ENCODE results near the gene PRELID3B. TPM values are rescaled to one million over a fixed set of nuclear protein-coding genes. Genes with fewer than 3 reads are reported as not detected.

PRELID3B gene
- total and polyA plus RNA-seq, 10 of the 15 experiments (the other 5 are each of a cell fraction or from before 2014, with no cell fraction given), result 72.5 to 151 (median 124) TPM

GRCh38 chr20:59033093-59033492 is 9.5 kb downstream of the PRELID3B start:
- ATAC-seq, result no peak
- H2AFZ ChIP-seq (ENCODE audit: control insufficient read depth, low read depth, low read length), result no peak overlapping the region
- BruUV-seq (replicated peaks), result no TSS peak
- RAD21 ChIA-PET (ENCODE audit: unreplicated experiment), result interaction anchor here (1.7 to 2.5 kb wide), 5 partner anchors 15 to 126 kb away, joined by 4 to 19 read pairs (median 11); partner anchors contain the start of gene NELFCD
- no peaks in the 10 kb centered on the region for H4K20me1 ChIP-seq (ENCODE audit: control insufficient read depth, insufficient read depth)
- CTCF ChIA-PET, result interaction anchor here (0.9 to 1.2 kb wide), 3 partner anchors 9 to 163 kb away, joined by 3 to 4 read pairs (median 3); partner anchors contain the start of gene PRELID3B
- H3K9ac ChIP-seq (ENCODE audit: control insufficient read depth, insufficient read depth, low read length), result peak overlapping the region; percentile 63
- no peaks in the 10 kb centered on the region for H3K9me3 ChIP-seq (replicated peaks; ENCODE audit: control insufficient read depth, insufficient read depth, low read length)
- 100% methylated on average over 1 of the region's 1 CpG for WGBS (ENCODE audit: insufficient coverage, insufficient replicate concordance, low lambda C conversion rate, missing lambda C conversion rate)
- SMC1A ChIA-PET (ENCODE audit: uncharacterized antibody, unreplicated experiment), result interaction anchor here (1.3 to 1.5 kb wide), 2 partner anchors 9 to 49 kb away, joined by 5 to 8 read pairs; no protein-coding TSS in a partner anchor
- in situ Hi-C loops (cut with MboI) (no loop called here), intact Hi-C loops (cut with micrococcal nuclease; ENCODE audit: unreplicated experiment) (loop anchor here (2.0 to 10.0 kb wide), 4 partner anchors 48 to 378 kb away; partner anchors contain the start of genes NELFCD and STX16)
- POLR2A ChIA-PET, result interaction anchor here (0.6 to 6.0 kb wide), 4 partner anchors 9 to 126 kb away, joined by 3 to 40 read pairs (median 12); partner anchors contain the start of gene PRELID3B
- no peaks in the 10 kb centered on the region for H3K27me3 ChIP-seq (replicated peaks in 1 of 2; ENCODE audit: control insufficient read depth in 2 of 2, insufficient read depth in 2 of 2, low read length in 1 of 2)
- no peak overlapping the region; the same call in 1 of the 2 replicates for H3K27ac ChIP-seq (ENCODE audit: control insufficient read depth, insufficient read depth)
- H3K79me2 ChIP-seq (ENCODE audit: control insufficient read depth, insufficient read depth, low read length), result peaks cover 60% of the 10 kb centered on the region
- no peak for DNase-seq (ENCODE audit: low read depth, low spot score)
- H3K4me3 ChIP-seq, result peak overlapping the region; percentile 73; the same call in 1 of the 2 replicates
- peak overlapping the region; percentile 86 for H3K4me2 ChIP-seq (ENCODE audit: control insufficient read depth, insufficient read depth)
- no peaks in the 10 kb centered on the region; the same call in 1 of the 2 replicates for H3K4me1 ChIP-seq (ENCODE audit: control insufficient read depth, insufficient read depth, low read length)
- no peak for FAIRE-seq
- peaks cover 10 to 25% of the 10 kb centered on the region in 2 experiments for H3K36me3 ChIP-seq (ENCODE audit: control insufficient read depth in 2 of 2, insufficient read depth in 2 of 2, low read length in 1 of 2)
- no peak for TF ChIP-seq EZH2 (IDR thresholded peaks at IDR 0.05; ENCODE audit: borderline replicate concordance, control insufficient read depth, low read depth, low read length)
- no peak for TF ChIP-seq E2F8 (IDR thresholded peaks at IDR 0.05; ENCODE audit: low read depth, partially characterized antibody)
- TF ChIP-seq, protein P1, sequence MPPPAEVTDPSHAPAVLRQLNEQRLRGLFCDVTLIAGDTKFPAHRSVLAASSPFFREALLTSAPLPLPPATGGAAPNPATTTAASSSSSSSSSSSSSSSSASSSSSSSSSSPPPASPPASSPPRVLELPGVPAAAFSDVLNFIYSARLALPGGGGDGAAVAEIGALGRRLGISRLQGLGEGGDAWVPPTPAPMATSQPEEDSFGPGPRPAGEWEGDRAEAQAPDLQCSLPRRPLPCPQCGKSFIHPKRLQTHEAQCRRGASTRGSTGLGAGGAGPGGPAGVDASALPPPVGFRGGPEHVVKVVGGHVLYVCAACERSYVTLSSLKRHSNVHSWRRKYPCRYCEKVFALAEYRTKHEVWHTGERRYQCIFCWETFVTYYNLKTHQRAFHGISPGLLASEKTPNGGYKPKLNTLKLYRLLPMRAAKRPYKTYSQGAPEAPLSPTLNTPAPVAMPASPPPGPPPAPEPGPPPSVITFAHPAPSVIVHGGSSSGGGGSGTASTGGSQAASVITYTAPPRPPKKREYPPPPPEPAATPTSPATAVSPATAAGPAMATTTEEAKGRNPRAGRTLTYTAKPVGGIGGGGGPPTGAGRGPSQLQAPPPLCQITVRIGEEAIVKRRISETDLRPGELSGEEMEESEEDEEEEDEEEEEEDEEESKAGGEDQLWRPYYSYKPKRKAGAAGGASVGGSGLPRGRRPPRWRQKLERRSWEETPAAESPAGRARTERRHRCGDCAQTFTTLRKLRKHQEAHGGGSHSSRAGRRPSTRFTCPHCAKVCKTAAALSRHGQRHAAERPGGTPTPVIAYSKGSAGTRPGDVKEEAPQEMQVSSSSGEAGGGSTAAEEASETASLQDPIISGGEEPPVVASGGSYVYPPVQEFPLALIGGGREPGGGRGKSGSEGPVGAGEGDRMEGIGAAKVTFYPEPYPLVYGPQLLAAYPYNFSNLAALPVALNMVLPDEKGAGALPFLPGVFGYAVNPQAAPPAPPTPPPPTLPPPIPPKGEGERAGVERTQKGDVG (CRISPR knock-in tag; IDR thresholded peaks at IDR 0.05), result no peak
- no peak for TF ChIP-seq POLR2A (IDR thresholded peaks at IDR 0.05; ENCODE audit: low read depth, low read length)
- TF ChIP-seq WRNIP1 (IDR thresholded peaks at IDR 0.05; ENCODE audit: borderline replicate concordance, low read depth, low read length), result no peak
- TF ChIP-seq IKZF2 (IDR thresholded peaks at IDR 0.05), result no peak
- no peak for TF ChIP-seq TCF12 (IDR thresholded peaks at IDR 0.05; ENCODE audit: low read depth, low read length)
- TF ChIP-seq, protein P2, sequence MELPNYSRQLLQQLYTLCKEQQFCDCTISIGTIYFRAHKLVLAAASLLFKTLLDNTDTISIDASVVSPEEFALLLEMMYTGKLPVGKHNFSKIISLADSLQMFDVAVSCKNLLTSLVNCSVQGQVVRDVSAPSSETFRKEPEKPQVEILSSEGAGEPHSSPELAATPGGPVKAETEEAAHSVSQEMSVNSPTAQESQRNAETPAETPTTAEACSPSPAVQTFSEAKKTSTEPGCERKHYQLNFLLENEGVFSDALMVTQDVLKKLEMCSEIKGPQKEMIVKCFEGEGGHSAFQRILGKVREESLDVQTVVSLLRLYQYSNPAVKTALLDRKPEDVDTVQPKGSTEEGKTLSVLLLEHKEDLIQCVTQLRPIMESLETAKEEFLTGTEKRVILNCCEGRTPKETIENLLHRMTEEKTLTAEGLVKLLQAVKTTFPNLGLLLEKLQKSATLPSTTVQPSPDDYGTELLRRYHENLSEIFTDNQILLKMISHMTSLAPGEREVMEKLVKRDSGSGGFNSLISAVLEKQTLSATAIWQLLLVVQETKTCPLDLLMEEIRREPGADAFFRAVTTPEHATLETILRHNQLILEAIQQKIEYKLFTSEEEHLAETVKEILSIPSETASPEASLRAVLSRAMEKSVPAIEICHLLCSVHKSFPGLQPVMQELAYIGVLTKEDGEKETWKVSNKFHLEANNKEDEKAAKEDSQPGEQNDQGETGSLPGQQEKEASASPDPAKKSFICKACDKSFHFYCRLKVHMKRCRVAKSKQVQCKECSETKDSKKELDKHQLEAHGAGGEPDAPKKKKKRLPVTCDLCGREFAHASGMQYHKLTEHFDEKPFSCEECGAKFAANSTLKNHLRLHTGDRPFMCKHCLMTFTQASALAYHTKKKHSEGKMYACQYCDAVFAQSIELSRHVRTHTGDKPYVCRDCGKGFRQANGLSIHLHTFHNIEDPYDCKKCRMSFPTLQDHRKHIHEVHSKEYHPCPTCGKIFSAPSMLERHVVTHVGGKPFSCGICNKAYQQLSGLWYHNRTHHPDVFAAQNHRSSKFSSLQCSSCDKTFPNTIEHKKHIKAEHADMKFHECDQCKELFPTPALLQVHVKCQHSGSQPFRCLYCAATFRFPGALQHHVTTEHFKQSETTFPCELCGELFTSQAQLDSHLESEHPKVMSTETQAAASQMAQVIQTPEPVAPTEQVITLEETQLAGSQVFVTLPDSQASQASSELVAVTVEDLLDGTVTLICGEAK (IDR thresholded peaks at IDR 0.05; ENCODE audit: borderline replicate concordance), result no peak
- TF ChIP-seq DPF2 (IDR thresholded peaks at IDR 0.05), result no peak
- no peak for TF ChIP-seq SUPT20H (IDR thresholded peaks at IDR 0.05; ENCODE audit: borderline replicate concordance, control insufficient read depth, low read depth, low read length)
- TF ChIP-seq NR2C1 (IDR thresholded peaks at IDR 0.05), result no peak
- no peak for TF ChIP-seq BCL11A (IDR thresholded peaks at IDR 0.05; ENCODE audit: low read depth, low read length)
- no peak for TF ChIP-seq TCF7 (IDR thresholded peaks at IDR 0.05; ENCODE audit: borderline replicate concordance)
- TF ChIP-seq SREBF2 (IDR thresholded peaks at IDR 0.05; ENCODE audit: low read length), result no peak
- TF ChIP-seq RCOR1 (conservative IDR thresholded peaks at IDR 0.05; ENCODE audit: low read depth, low read length), result no peak
